ENCODE results near the gene EXOC3L4.
"Not testable (repeated sequence)": the region's sequence is repeated elsewhere in the genome, so short reads cannot be mapped to it uniquely, and the experiment has no call there.

Gene EXOC3L4

DNA sequence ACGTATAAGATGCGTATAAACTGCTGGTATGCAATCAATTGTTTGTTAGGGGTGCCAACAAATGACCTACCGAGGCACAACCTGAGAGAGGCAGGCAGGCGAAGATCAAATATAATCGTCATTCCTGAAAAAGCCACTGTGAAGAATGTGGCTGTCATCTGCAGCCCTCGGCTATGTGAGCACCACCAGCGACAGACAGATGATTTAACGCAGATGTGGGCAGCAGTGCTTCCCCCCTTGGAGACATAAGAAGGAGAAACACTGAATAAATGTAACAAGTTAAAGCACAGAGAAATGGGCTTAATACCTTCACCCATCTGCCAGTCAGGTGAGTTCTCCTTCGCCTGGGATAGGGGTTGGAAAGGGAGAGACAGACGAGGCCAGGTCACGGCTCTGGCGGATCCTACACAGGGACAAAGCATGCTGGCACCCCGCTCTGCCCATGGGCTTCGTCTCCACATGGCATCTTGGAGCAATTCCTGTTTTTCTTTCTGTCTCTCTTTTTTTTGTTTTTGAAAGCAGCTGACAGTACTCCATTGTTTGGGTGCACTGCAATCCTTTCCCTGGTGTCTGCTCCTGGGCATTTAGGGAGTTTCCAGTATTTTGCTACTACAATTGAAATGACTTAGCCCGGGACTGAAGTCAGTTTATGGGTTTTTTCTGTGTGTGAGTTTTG is 56.9 kb downstream of the EXOC3L4 start:
- no peak for DNase-seq (ENCODE audit: low spot score)

DNA sequence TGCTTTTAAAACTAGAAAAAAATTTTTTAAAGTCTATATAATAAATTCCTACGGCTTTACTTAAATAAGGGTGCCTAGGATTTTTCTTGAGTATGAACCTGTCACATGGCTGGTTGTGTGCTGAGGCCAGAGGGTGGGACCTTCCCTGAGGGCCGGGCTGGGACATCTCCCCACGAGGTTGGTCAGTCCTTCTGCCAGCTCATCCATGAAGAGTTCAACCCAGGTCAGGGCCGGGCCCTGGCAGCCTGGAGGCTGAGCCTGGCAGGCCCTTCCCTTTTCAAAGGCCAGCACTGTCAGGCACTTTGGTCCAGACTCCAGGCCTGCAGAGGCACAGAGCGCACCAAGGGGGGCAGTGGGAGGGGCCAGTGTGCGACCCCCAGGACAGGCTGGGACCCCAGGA is 60.5 kb downstream of the EXOC3L4 start:
- DNase-seq (ENCODE audit: low spot score) = no peak

DNA sequence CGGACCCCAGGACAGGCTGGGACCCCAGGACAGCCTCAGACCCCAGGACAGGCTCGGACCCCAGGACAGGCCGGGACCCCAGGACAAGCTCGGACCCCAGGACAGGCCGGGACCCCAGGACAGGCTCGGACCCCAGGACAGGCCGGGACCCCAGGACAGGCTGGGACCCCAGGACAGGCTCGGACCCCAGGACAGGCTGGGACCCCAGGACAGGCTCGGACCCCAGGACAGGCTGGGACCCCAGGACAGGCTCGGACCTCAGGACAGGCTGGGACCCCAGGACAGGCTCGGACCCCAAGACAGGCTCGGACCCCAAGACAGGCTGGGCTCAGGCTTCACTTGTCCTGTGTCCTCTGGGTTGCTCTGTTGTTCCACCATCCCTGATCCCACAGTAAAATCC is 60.9 kb downstream of the EXOC3L4 start:
- not testable (repeated sequence) for DNase-seq (ENCODE audit: low spot score)

DNA sequence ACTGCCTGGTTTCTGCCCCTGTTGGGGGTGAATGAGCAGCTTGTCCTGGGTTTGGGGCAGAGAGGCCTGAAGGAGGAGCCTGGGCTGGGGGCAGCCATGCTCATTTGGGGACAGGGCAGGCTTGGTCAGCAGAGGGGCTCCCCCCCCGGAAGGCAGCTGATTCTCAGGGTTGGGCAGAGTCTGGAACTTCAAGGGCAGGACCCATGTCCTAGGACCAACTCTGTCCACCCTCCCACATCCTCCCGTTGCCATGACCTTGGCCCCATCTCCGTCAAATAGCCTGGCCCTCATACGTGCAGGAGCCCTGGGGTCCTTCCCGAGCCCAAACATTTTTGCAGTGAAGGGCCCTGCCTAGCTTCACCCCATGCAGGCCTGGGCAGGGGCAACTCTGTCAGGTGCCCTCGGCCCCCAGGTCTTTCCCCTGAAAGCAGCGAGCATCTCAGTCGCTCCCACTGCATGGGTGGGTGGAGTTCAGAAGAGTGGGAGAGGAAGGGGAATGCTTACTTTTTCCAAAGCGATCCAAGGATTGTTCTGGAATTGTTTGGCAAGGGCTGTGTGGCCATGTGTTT is 61.4 kb downstream of the EXOC3L4 start:
- no peak for DNase-seq (ENCODE audit: low spot score)

DNA sequence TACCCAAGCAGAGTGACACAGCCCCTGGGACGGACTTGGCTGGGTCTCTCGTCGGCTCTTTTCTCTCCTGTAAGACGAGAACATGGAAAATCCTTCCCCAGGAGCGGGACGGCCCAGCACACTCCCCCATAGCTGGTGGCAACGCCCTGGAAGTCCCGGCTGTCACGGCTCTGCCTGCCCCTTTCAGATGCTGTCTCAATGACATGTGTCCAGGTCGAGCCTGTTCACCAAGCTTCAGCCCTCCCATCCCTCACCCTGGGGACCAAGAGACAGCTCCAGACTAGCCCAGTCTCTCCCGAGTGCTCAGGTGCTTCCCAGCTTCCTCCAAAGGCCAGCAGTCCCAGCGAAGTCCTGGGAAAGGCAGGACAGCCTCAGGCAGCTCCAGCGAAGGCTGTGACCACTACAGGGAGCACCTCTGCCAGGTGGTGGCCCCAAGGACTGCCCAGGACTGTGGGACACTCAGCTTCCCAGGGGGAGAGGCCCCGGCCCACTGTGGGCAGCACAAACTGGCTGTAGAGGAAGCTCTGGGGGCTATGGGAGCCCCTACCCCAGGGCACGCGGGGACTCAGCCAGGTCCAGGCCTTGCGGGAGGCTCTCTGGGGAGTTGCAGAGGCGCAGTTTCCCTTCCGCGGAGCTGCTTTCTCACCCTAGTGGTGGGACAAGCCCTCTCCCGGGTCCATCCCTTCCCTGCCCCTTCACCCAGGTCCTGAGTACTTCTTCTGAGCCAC is 62.3 kb downstream of the EXOC3L4 start:
- DNase-seq (ENCODE audit: low spot score) = no peak

DNA sequence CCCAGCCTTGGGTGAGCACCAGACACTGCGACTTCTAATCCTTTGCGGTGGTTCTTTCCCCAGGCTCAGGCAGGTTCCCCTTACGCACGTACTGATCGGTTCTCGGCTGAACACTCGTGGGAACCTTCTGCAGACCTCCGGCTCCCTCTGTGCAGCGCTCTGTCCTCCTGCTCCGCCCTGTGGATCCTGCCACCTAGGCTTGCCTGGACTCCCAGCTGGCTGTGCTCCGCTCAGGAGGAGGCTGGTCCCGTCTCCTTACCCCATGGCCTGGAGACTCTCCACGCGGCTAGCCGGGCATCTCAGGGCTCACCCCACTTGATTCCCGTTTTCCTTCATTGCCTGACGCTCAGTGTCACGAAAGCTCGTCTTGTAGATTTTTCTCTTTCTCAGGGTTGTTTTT is 63.4 kb downstream of the EXOC3L4 start:
- no peak for DNase-seq (ENCODE audit: low spot score)

DNA sequence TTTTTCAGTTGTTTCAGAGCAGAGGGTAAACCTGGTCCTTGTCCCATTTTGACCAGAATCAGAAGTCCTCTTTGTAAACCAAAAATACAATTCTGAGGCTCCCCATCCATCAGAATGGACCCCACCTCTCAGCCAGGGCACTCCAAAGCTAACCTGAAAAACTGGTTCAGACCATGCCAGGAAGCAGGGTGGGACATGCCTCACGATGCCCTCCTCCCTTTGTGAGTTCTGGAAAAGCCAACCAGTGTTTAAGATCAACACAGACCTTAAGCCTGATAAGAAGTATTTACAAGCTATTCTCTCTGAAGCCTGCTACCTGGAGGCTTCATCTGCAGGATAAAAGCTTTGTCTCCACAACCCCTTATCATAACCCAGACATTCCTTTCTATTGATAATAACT is 64.2 kb downstream of the EXOC3L4 start:
- no peak for DNase-seq (ENCODE audit: low spot score)
